ENCODE measurements around the gene CDA.

Gene CDA

DNA sequence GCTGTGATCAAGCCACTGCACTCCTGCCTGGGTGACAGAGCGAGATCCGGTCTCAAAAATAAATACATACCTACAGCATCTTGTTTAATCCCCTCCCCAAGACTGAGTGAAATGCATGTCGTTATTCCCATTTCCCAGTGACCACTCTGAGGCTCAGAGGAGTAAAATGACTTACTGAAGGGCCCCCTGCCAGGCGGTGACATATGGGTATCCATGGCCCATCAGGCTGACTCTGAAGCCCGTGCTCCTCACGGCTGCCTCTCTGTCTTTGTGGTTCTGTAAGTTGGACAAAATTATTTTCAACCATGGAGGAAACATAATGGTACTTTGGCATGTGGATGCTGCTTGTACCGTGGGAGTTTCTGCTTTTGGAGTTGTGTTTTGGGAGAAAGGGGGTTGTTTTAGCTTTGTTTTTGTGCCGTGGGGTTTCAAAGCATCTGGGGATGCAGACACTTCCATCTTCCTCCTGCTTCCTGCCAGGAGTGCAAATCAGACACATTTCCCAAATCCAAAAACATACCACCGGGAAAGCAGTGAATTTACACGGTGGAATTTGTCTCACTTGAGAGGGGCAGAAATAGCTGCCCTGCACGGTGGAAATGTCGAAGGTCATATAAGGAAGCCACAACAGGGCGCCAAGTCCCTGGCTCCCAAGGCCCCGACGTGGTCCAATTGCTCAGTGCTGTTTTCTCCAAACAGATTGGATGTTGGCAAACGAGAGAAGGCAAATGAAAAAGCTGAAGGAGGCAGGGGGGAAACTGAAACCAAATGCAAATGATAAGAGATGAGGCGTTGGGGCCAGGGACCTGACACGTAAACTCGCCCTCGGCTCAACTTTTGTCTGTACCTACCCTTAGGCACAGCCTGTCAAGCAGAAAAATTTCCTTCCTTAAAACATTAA lies 27.3 kb downstream of the CDA start:
- no peaks in the 10 kb centered on the region for H3K27me3 ChIP-seq
- no peaks in the 10 kb centered on the region for H3K9me3 ChIP-seq
- no peak overlapping the region for H3K4me3 ChIP-seq (ENCODE audit: low read depth, low read length)
- TF ChIP-seq, protein P1, sequence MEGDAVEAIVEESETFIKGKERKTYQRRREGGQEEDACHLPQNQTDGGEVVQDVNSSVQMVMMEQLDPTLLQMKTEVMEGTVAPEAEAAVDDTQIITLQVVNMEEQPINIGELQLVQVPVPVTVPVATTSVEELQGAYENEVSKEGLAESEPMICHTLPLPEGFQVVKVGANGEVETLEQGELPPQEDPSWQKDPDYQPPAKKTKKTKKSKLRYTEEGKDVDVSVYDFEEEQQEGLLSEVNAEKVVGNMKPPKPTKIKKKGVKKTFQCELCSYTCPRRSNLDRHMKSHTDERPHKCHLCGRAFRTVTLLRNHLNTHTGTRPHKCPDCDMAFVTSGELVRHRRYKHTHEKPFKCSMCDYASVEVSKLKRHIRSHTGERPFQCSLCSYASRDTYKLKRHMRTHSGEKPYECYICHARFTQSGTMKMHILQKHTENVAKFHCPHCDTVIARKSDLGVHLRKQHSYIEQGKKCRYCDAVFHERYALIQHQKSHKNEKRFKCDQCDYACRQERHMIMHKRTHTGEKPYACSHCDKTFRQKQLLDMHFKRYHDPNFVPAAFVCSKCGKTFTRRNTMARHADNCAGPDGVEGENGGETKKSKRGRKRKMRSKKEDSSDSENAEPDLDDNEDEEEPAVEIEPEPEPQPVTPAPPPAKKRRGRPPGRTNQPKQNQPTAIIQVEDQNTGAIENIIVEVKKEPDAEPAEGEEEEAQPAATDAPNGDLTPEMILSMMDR (IDR thresholded peaks at IDR 0.05; ENCODE audit: low read depth, low read length): no peak
- peaks cover 6% of the 10 kb centered on the region; the same call in 1 of the 2 replicates for H3K4me1 ChIP-seq
- DNase-seq: no peak
- no peaks in the 10 kb centered on the region for H3K36me3 ChIP-seq

DNA sequence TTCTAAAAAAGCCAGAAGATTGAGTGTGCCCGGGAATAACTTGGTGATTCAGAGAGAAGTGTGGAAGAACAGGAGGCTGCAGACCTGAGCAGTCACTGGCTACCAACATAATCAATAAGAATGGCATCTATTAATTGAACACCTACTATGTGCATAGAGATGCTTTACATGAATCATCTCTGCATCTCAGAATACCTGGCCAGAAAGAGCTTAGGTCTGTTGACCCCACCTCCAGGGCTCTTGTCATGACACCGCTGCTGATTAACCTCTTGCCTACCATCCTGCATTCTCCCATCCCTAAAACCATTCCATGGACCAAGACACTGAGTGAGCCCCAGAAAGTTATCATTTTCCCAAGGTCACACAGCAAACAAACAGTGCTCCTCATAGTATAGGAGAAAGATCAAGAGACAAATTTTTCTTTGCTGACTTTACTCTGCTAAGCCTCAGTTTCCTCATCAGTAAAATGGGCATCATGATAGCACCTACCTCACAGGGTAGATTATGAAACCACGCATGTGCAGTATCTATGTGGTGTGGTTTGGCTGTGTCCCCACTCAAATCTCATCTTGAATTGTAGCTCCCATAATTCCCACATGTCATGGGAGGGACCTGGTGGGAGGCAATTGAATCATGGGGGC lies 28.1 kb downstream of the CDA start:
- H3K9me3 ChIP-seq: no peaks in the 10 kb centered on the region
- H3K4me1 ChIP-seq: peaks cover 6% of the 10 kb centered on the region; the same call in 1 of the 2 replicates
- no peaks in the 10 kb centered on the region for H3K36me3 ChIP-seq
- TF ChIP-seq, protein P1 (IDR thresholded peaks at IDR 0.05; ENCODE audit: low read depth, low read length): no peak
- H3K27me3 ChIP-seq: no peaks in the 10 kb centered on the region
- no peak for DNase-seq
- H3K4me3 ChIP-seq (ENCODE audit: low read depth, low read length): no peak overlapping the region

- Histone ChIP-seq H3K9me3 (no peaks in the 10 kb centered on the region), H3K27me3 (no peaks in the 10 kb centered on the region), H3K4me3 (ENCODE audit: low read depth, low read length) (no peak overlapping the region), H3K4me1 (peaks cover 4% of the 10 kb centered on the region; the same call in 1 of the 2 replicates), H3K36me3 (no peaks in the 10 kb centered on the region)
- DNase-seq: no peak
- TF ChIP-seq, protein P1 (IDR thresholded peaks at IDR 0.05; ENCODE audit: low read depth, low read length): no peak
Measured at GRCh38 chr1:20618550-20618949, 29.7 kb downstream of the CDA start.

DNA sequence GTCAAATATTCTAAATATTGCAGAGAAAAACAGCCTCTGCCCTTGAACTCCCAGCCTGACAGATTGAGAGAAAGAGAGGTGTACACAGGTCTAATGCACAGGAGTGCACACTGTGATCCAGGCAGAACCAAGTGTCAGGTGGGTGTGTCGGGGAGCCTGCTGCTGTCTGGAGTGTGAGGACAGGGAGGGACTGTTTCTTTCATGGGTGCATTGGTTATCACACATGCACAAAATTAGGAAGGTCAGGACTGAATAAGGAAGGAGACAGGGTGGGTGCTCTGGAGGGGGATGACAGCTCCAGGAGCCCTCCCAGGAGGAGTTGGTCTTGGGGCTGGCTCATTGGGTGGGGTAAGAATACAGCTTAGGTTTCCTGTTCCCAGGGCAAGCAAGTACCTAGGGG lies 31.1 kb downstream of the CDA start:
- H3K36me3 ChIP-seq: no peaks in the 10 kb centered on the region
- TF ChIP-seq, protein P1 (IDR thresholded peaks at IDR 0.05; ENCODE audit: low read depth, low read length): no peak
- no peaks in the 10 kb centered on the region for H3K27me3 ChIP-seq
- no peaks in the 10 kb centered on the region for H3K4me1 ChIP-seq
- no peaks in the 10 kb centered on the region for H3K9me3 ChIP-seq
- DNase-seq: no peak
- H3K4me3 ChIP-seq (ENCODE audit: low read depth, low read length): no peak overlapping the region

GRCh38 chr1:20621012-20621411 lies 32.1 kb downstream of the CDA start:
- Histone ChIP-seq H3K36me3 (no peaks in the 10 kb centered on the region), H3K4me1 (no peaks in the 10 kb centered on the region), H3K9me3 (no peaks in the 10 kb centered on the region), H3K4me3 (ENCODE audit: low read depth, low read length) (no peak overlapping the region), H3K27me3 (no peaks in the 10 kb centered on the region)
- DNase-seq: no peak
- TF ChIP-seq, protein P1 (IDR thresholded peaks at IDR 0.05; ENCODE audit: low read depth, low read length): no peak

DNA sequence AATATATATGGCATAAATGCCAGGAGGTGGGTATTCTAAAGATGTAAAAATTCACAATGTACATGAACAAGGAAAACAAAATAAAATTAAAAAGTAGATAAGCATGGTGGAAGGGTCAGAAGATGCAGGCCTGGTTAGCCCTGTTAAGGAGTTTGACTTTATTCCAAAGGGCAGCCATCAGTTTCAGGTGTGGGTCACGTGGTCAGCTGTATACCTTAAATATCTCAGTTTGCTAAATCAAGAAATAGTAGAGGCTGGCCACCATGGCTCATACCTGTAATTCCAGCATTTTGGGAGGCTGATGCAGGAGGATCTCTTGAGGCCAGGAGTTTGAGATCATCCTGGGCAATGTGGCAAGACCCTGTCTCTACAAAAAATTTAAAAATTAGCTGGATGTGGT lies 35.8 kb downstream of the CDA start:
- TF ChIP-seq, protein P1 (IDR thresholded peaks at IDR 0.05; ENCODE audit: low read depth, low read length): no peak
- no peak overlapping the region for H3K4me3 ChIP-seq (ENCODE audit: low read depth, low read length)
- no peaks in the 10 kb centered on the region for H3K27me3 ChIP-seq
- no peaks in the 10 kb centered on the region for H3K9me3 ChIP-seq
- no peaks in the 10 kb centered on the region for H3K36me3 ChIP-seq
- H3K4me1 ChIP-seq: no peaks in the 10 kb centered on the region
- DNase-seq: no peak

Measured in BE2C (cell line).